IMR-90 (cell line): ENCODE measurements around the gene PGK2. TPM values are rescaled to one million over a fixed set of nuclear protein-coding genes. Genes with fewer than 3 reads are reported as not detected.
"Not testable (repeated sequence)": the region's sequence is repeated elsewhere in the genome, so short reads cannot be mapped to it uniquely, and the experiment has no call there.

ENCODE experiments used
- ATAC-seq: fragments of 200-7000 bp; cut with Tn5 transposase; 2 replicates; pipeline ENCODE4 v1.9.1; 2020; ENCODE audit warnings: low read depth, mild to moderate bottlenecking, moderate library complexity
- BruUV-seq: library from RNA; stranded (reverse); fragments of 400-500 nt; replicated peaks from 2 replicates; lab custom pipeline; 2021; lab: Mats Ljungman, UMichigan
- CTCF ChIA-PET: fragments of 300-600 bp; formaldehyde crosslinking; extraction: SDS; loops from one replicate; lab custom pipeline; 2021; ENCODE audit warnings: antibody characterized with exemption; lab: Yijun Ruan, JAX
- POLR2A ChIA-PET: fragments of 300-600 bp; sonication (Branson Sonifier 250); formaldehyde crosslinking; loops from one replicate; lab custom pipeline; 2022; ENCODE audit warnings: antibody characterized with exemption; ENCODE audit not compliant: unreplicated experiment; lab: Charles Lee
- DNase-seq: peaks from one replicate; pipeline ENCODE4 v3.0.0; 2013
- H2AFZ ChIP-seq: replicated peaks from 2 replicates; pipeline ENCODE3; 2013; ENCODE audit warnings: low read length, mild to moderate bottlenecking; ENCODE audit not compliant: poor library complexity
- H2AK5ac ChIP-seq: 2 replicates; pipeline ENCODE4 v1.6.1; 2013; ENCODE audit warnings: low read depth, low read length, inconsistent platforms
- H2AK9ac ChIP-seq: replicated peaks from 2 replicates; pipeline ENCODE3; 2013; ENCODE audit warnings: mild to moderate bottlenecking, low read depth, low read length, moderate library complexity; ENCODE audit not compliant: poor library complexity
- H2BK120ac ChIP-seq: 2 replicates; pipeline ENCODE4 v1.6.1; 2013; ENCODE audit warnings: low read depth, low read length, inconsistent platforms
- H2BK15ac ChIP-seq: 3 replicates; pipeline ENCODE4 v1.6.1; 2013; ENCODE audit warnings: low read depth, low read length, inconsistent platforms
- H2BK20ac ChIP-seq: 2 replicates; pipeline ENCODE4 v1.6.1; 2013; ENCODE audit warnings: low read depth, mild to moderate bottlenecking, inconsistent platforms, low read length, moderate library complexity
- H2BK5ac ChIP-seq: 2 replicates; pipeline ENCODE4 v1.6.1; 2013; ENCODE audit warnings: mild to moderate bottlenecking, low read depth, low read length, inconsistent platforms; ENCODE audit not compliant: poor library complexity, severe bottlenecking
- H3K14ac ChIP-seq: replicated peaks from 2 replicates; pipeline ENCODE4 v1.6.1; 2013; ENCODE audit warnings: low read depth, low read length, inconsistent platforms
- H3K18ac ChIP-seq: 2 replicates; pipeline ENCODE4 v1.6.1; 2013; ENCODE audit warnings: low read depth, low read length, control low read depth
- H3K23ac ChIP-seq: 2 replicates; pipeline ENCODE4 v1.6.1; 2013; ENCODE audit warnings: low read depth, low read length, inconsistent platforms
- H3K27ac ChIP-seq: 2 replicates; pipeline ENCODE4 v1.5.1; 2013; ENCODE audit warnings: mild to moderate bottlenecking, control low read depth, low read length; ENCODE audit not compliant: insufficient read depth
- H3K27me3 ChIP-seq: 2 replicates; pipeline ENCODE4 v1.6.1; 2013; ENCODE audit warnings: low read length; ENCODE audit not compliant: control insufficient read depth, insufficient read depth
- H3K36me3 ChIP-seq: 2 replicates; pipeline ENCODE4 v1.6.1; 2013; ENCODE audit warnings: low read length, mixed read lengths; ENCODE audit not compliant: control insufficient read depth, insufficient read depth
- H3K4ac ChIP-seq: 2 replicates; pipeline ENCODE4 v1.6.1; 2013; ENCODE audit warnings: low read depth, low read length, inconsistent platforms
- H3K4me1 ChIP-seq: 2 replicates; pipeline ENCODE4 v1.6.1; 2013; ENCODE audit warnings: low read length, mixed read lengths; ENCODE audit not compliant: control insufficient read depth, insufficient read depth
- H3K4me2 ChIP-seq: 2 replicates; pipeline ENCODE4 v1.6.1; 2013; ENCODE audit warnings: low read depth, mild to moderate bottlenecking, control low read depth, low read length, moderate library complexity
- H3K4me3 ChIP-seq: 2 replicates; pipeline ENCODE4 v1.5.1; 2013; ENCODE audit warnings: low read depth, mild to moderate bottlenecking, control low read depth, low read length, moderate library complexity; ENCODE audit not compliant: insufficient read depth
- H3K56ac ChIP-seq: 2 replicates; pipeline ENCODE4 v1.6.1; 2013; ENCODE audit warnings: low read length, inconsistent platforms; ENCODE audit not compliant: insufficient read depth; ENCODE audit errors: extremely low read depth
- H3K79me1 ChIP-seq, 2 experiments: 2 replicates each; pipeline ENCODE4 v1.6.1; 2013; ENCODE audit warnings: low read length in 2 of 2, inconsistent platforms in 1 of 2, low read depth in 1 of 2
- H3K9ac ChIP-seq: 2 replicates; pipeline ENCODE4 v1.6.1; 2013; ENCODE audit warnings: low read depth, low read length, control low read depth
- H3K9me1 ChIP-seq: 2 replicates; pipeline ENCODE4 v1.6.1; 2013; ENCODE audit warnings: low read length, inconsistent platforms; ENCODE audit not compliant: insufficient read depth
- H3K9me3 ChIP-seq: 2 replicates; pipeline ENCODE4 v1.6.1; 2013; ENCODE audit warnings: low read length; ENCODE audit not compliant: control insufficient read depth, insufficient read depth
- H4K20me1 ChIP-seq: 2 replicates; pipeline ENCODE4 v1.6.1; 2013; ENCODE audit warnings: low read length, inconsistent platforms; ENCODE audit not compliant: insufficient read depth
- H4K5ac ChIP-seq: 2 replicates; pipeline ENCODE4 v1.6.1; 2013; ENCODE audit warnings: mild to moderate bottlenecking, low read depth, low read length, control low read depth
- H4K8ac ChIP-seq, 2 experiments: 2 replicates each; pipeline ENCODE4 v1.6.1; 2013; ENCODE audit warnings: low read depth in 2 of 2, low read length in 2 of 2, control low read depth in 1 of 2, inconsistent platforms in 1 of 2
- H4K91ac ChIP-seq: 2 replicates; pipeline ENCODE4 v1.6.1; 2013; ENCODE audit warnings: low read depth, low read length, inconsistent platforms; ENCODE audit not compliant: insufficient read depth
- CEBPB ChIP-seq: IDR thresholded peaks from 2 replicates; pipeline ENCODE4 v1.6.1; 2012; ENCODE audit warnings: low read depth, low read length, improper control_type of control experiment
- CHD1 ChIP-seq: IDR thresholded peaks from 2 replicates; pipeline ENCODE4 v1.6.1; 2012; ENCODE audit warnings: low read depth, low read length, improper control_type of control experiment
- ELK1 ChIP-seq: fragments of 150-350 bp; IDR thresholded peaks from 2 replicates; pipeline ENCODE4 v1.6.1; 2016; ENCODE audit warnings: low read depth, mild to moderate bottlenecking, low read length, moderate library complexity, borderline replicate concordance
- FOS ChIP-seq: fragments of 150-350 bp; IDR thresholded peaks from 2 replicates; pipeline ENCODE4 v1.6.1; 2016; ENCODE audit warnings: low read depth, low read length
- MAZ ChIP-seq: IDR thresholded peaks from 2 replicates; pipeline ENCODE4 v1.6.1; 2012; ENCODE audit warnings: low read depth, mild to moderate bottlenecking, low read length, improper control_type of control experiment, moderate library complexity, borderline replicate concordance
- MXI1 ChIP-seq: IDR thresholded peaks from 2 replicates; pipeline ENCODE4 v1.6.1; 2012; ENCODE audit warnings: low read depth, mild to moderate bottlenecking, low read length, moderate library complexity, borderline replicate concordance
- RAD21 ChIP-seq: IDR thresholded peaks from 2 replicates; pipeline ENCODE4 v1.6.1; 2012; ENCODE audit warnings: low read length, improper control_type of control experiment
- SMC3 ChIP-seq: fragments of 150-350 bp; IDR thresholded peaks from 2 replicates; pipeline ENCODE4 v1.6.1; 2016; ENCODE audit warnings: low read depth, mild to moderate bottlenecking, antibody characterized with exemption, low read length, moderate library complexity
- WGBS, 2 experiments: methylation state at CpG; one replicate each; pipeline versions ENCODE4 v1.1.5 to v1.1.7; 2013; ENCODE audit warnings: missing lambda C conversion rate in 2 of 2; ENCODE audit not compliant: insufficient read length in 1 of 2; ENCODE audit errors: extremely low coverage in 2 of 2; 5-methylcytosine and 5-hydroxymethylcytosine counted together
- dilution Hi-C: fragments of 300-500 bp; cut with HindIII; formaldehyde crosslinking; loops from one replicate; pipeline ENCODE4 v1.14.3; 2018; ENCODE audit warnings: low sequenced_read_pairs; ENCODE audit not compliant: unreplicated experiment
- in situ Hi-C: fragments of 300-500 bp; cut with MboI; formaldehyde crosslinking; loops from 3 replicates; pipeline ENCODE4 v1.14.3; 2019; ENCODE audit warnings: low sequenced_read_pairs, inconsistent platforms, mixed read lengths
- intact Hi-C: fragments of 100-400 bp; cut with micrococcal nuclease; formaldehyde crosslinking; loops from 2 replicates; pipeline ENCODE4 v1.10.0; 2022
- polyA plus RNA-seq, 3 experiments: library from polyadenylated mRNA; depleted of rRNA; stranded (reverse); fragments of >200 nt; gene quantifications; 2 replicates each; pipeline ENCODE4 v1.2.3, GENCODE V29; 2012; ENCODE audit warnings: low replicate concordance in 1 of 3
- total RNA-seq: library from RNA; depleted of rRNA; stranded (reverse); fragments of >200 nt; gene quantifications from 2 replicates; pipeline ENCODE4 v1.2.3, GENCODE V29; 2012

The PGK2 gene
- total and polyA plus RNA-seq, 2 of the 4 experiments (the other 2 are of a cell fraction), result not detected

GRCh38 chr6:49799090-49799489 lies 12.0 kb upstream of the PGK2 start:
- no peak for TF ChIP-seq ELK1
- TF ChIP-seq RAD21, result no peak
- no peak for TF ChIP-seq FOS
- no peak for TF ChIP-seq MAZ
- no peak for TF ChIP-seq CHD1
- no peak for TF ChIP-seq MXI1
- TF ChIP-seq SMC3, result no peak
- no peak for TF ChIP-seq CEBPB
- ATAC-seq, result no peak
- H3K9me1 ChIP-seq, result no peaks in the 10 kb centered on the region
- WGBS, 2 experiments, result no CpG with 5 or more reads among the region's 1 CpG
- H3K18ac ChIP-seq, result no peak overlapping the region
- POLR2A ChIA-PET, result no interaction called here
- H3K4me3 ChIP-seq, result no peak overlapping the region
- no peak overlapping the region for H2BK15ac ChIP-seq
- intact Hi-C loops, result no loop called here
- H3K27me3 ChIP-seq, result no peaks in the 10 kb centered on the region
- no peaks in the 10 kb centered on the region for H3K36me3 ChIP-seq
- H3K56ac ChIP-seq, result no peak overlapping the region
- H3K4ac ChIP-seq, result no peak overlapping the region
- H3K23ac ChIP-seq, result no peak overlapping the region
- no peak overlapping the region for H2AK9ac ChIP-seq
- H4K20me1 ChIP-seq, result no peaks in the 10 kb centered on the region
- no peak overlapping the region for H3K4me2 ChIP-seq
- H3K79me1 ChIP-seq, result no peaks in the 10 kb centered on the region
- H2BK120ac ChIP-seq, result no peak overlapping the region
- no peak overlapping the region for H4K8ac ChIP-seq
- no peak overlapping the region for H2AK5ac ChIP-seq
- no peak overlapping the region for H2BK5ac ChIP-seq
- CTCF ChIA-PET, result interaction anchor here (0.6 kb wide), 1 partner anchor 1789 kb away, joined by 11 read pairs; no protein-coding TSS in a partner anchor
- no peak overlapping the region for H2BK20ac ChIP-seq
- no peak overlapping the region for H2AFZ ChIP-seq
- H4K5ac ChIP-seq, result no peak overlapping the region
- DNase-seq, result no peak
- in situ Hi-C loops, result no loop called here
- dilution Hi-C loops, result no loop called here
- H3K4me1 ChIP-seq, result no peaks in the 10 kb centered on the region
- no peak overlapping the region for H3K27ac ChIP-seq
- no peak overlapping the region for H4K91ac ChIP-seq
- no peak overlapping the region for H3K9ac ChIP-seq
- no TSS peak for BruUV-seq
- H3K14ac ChIP-seq, result no peak overlapping the region
- H3K9me3 ChIP-seq, result no peaks in the 10 kb centered on the region

- H3K9me3 ChIP-seq, H2BK15ac ChIP-seq, H3K27me3 ChIP-seq, H2AK5ac ChIP-seq, H2AK9ac ChIP-seq, H2BK5ac ChIP-seq, H3K79me1 ChIP-seq, BruUV-seq, H3K18ac ChIP-seq, H3K14ac ChIP-seq, H4K5ac ChIP-seq, H3K36me3 ChIP-seq, H2BK20ac ChIP-seq, H3K4me1 ChIP-seq, ATAC-seq, H3K9ac ChIP-seq, H2BK120ac ChIP-seq, DNase-seq, H3K23ac ChIP-seq, intact Hi-C loops, H3K56ac ChIP-seq, H3K4ac ChIP-seq, H3K9me1 ChIP-seq, H3K4me3 ChIP-seq, POLR2A ChIA-PET, CTCF ChIA-PET, dilution Hi-C loops, in situ Hi-C loops, H3K27ac ChIP-seq, H4K20me1 ChIP-seq, H3K4me2 ChIP-seq, H4K8ac ChIP-seq, H2AFZ ChIP-seq, H4K91ac ChIP-seq: not testable (repeated sequence)
- 97% methylated on average over 5 of the region's 21 CpGs; no CpG with 5 or more reads in 1 of the 2 experiments for WGBS, 2 experiments
These were observed 9.9 kb upstream of the PGK2 start for GRCh38 chr6:49796842-49797455.
